Mononuclear cell (primary cell): ENCODE results near the gene MMP20. TPM values are rescaled to one million over a fixed set of nuclear protein-coding genes. Genes with fewer than 3 reads are reported as not detected.

Experiments used
- H3K27me3 ChIP-seq: 2 replicates; pipeline ENCODE4 v1.6.0; 2011; ENCODE audit warnings: low read length, control low read depth; ENCODE audit not compliant: insufficient read depth
- H3K4me1 ChIP-seq: 2 replicates; pipeline ENCODE4 v1.5.1; 2011; ENCODE audit warnings: mild to moderate bottlenecking, low read length, control low read depth; ENCODE audit not compliant: insufficient read depth
- H3K4me3 ChIP-seq: 2 replicates; pipeline ENCODE4 v1.5.1; 2011; ENCODE audit warnings: mild to moderate bottlenecking, low read length, moderate library complexity
- H3K9me3 ChIP-seq: 2 replicates; pipeline ENCODE4 v1.5.1; 2011; ENCODE audit warnings: low read depth, mild to moderate bottlenecking, control low read depth, low read length
- total RNA-seq: library from RNA; depleted of rRNA; stranded (reverse); fragments of >200 nt; gene quantifications from one replicate; pipeline ENCODE4 v1.2.3, GENCODE V29; 2012

MMP20 gene
- total RNA-seq, 1 donor = 0.10 TPM

GRCh38 chr11:102614031-102614430 lies 11.1 kb downstream of the MMP20 start:
- H3K9me3 ChIP-seq = no peaks in the 10 kb centered on the region
- no peak overlapping the region for H3K4me3 ChIP-seq
- H3K27me3 ChIP-seq = no peaks in the 10 kb centered on the region
- H3K4me1 ChIP-seq = no peaks in the 10 kb centered on the region

GRCh38 chr11:102613450-102613849 lies 11.7 kb downstream of the MMP20 start:
- H3K27me3 ChIP-seq = no peaks in the 10 kb centered on the region
- no peaks in the 10 kb centered on the region for H3K4me1 ChIP-seq
- no peaks in the 10 kb centered on the region for H3K9me3 ChIP-seq
- H3K4me3 ChIP-seq = no peak overlapping the region

DNA sequence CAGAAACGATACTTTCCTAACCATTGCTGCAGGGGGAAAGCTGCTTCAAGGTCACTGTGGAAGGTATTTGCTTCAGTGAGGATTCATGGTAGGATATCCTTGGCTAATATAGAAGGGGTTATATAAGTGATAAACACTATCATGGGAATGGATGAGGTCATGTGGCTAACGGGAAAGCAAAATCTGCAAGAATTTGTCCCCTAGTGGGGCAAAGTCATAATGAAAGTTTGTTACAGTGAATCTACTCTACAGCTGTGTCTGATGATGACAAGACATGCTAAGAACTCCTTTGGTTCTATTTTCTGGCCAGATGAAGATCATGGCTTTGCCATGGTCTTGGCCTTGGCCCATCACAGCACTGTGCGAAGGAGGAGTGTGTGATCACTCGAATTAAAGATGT lies 13.8 kb downstream of the MMP20 start:
- no peaks in the 10 kb centered on the region for H3K4me1 ChIP-seq
- H3K9me3 ChIP-seq = no peaks in the 10 kb centered on the region
- H3K4me3 ChIP-seq = no peak overlapping the region
- H3K27me3 ChIP-seq = no peaks in the 10 kb centered on the region

- Histone ChIP-seq H3K9me3 (no peaks in the 10 kb centered on the region), H3K4me3 (no peak overlapping the region), H3K27me3 (no peaks in the 10 kb centered on the region), H3K4me1 (no peaks in the 10 kb centered on the region)
Observed at GRCh38 chr11:102610200-102610599, 14.9 kb downstream of the MMP20 start.

DNA sequence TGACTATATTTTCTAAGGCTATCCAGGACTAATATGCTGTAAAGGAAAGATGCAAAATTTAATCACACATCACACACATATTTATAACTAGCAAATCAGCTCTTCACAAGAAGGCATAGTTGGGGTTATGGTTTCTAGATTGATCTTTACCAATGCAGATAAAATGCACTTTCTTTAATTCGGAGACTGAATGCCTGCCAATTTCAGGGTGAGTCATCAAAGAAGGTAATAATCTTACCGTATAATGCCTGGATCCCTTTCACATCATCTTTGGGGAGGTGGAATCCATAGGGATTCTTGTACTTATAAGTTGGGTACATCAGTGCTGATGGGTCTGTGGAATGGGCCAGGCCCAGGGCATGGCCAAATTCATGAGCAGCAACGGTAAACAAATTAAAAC lies 16.4 kb downstream of the MMP20 start:
- no peaks in the 10 kb centered on the region for H3K4me1 ChIP-seq
- H3K27me3 ChIP-seq = no peaks in the 10 kb centered on the region
- H3K4me3 ChIP-seq = no peak overlapping the region
- no peaks in the 10 kb centered on the region for H3K9me3 ChIP-seq

DNA sequence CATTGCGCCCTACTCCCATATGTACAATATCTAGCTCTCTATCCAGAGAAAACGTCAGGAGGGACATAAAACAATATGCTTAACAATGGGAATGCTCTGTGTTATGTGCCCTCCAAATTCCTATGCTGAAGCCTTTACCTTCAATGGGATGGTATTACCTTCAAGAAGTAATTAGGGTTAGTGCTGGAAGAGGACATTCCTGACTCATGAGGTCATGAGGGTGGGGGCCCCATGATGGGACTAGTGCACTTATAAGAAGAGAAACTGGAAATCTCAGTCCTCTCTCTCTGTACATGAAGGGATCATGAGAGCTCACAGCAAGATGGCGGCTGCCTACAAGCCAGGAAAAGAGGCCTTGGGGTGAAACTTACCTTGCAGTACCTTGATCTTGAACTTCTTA lies 20.3 kb downstream of the MMP20 start:
- no peaks in the 10 kb centered on the region for H3K27me3 ChIP-seq
- no peak overlapping the region for H3K4me3 ChIP-seq
- no peaks in the 10 kb centered on the region for H3K9me3 ChIP-seq
- H3K4me1 ChIP-seq = peaks cover 3% of the 10 kb centered on the region

- Histone ChIP-seq H3K27me3 (no peaks in the 10 kb centered on the region), H3K4me3 (no peak overlapping the region), H3K9me3 (no peaks in the 10 kb centered on the region), H3K4me1 (peaks cover 5% of the 10 kb centered on the region)
Observed at GRCh38 chr11:102604011-102604410, 21.1 kb downstream of the MMP20 start.

GRCh38 chr11:102603576-102603975 lies 21.6 kb downstream of the MMP20 start:
- H3K9me3 ChIP-seq = no peaks in the 10 kb centered on the region
- H3K27me3 ChIP-seq = no peaks in the 10 kb centered on the region
- peaks cover 5% of the 10 kb centered on the region for H3K4me1 ChIP-seq
- no peak overlapping the region for H3K4me3 ChIP-seq

- Histone ChIP-seq H3K27me3 (no peaks in the 10 kb centered on the region), H3K4me1 (peaks cover 5% of the 10 kb centered on the region), H3K9me3 (no peaks in the 10 kb centered on the region), H3K4me3 (no peak overlapping the region)
Observed at GRCh38 chr11:102603091-102603490, 22.0 kb downstream of the MMP20 start.

DNA sequence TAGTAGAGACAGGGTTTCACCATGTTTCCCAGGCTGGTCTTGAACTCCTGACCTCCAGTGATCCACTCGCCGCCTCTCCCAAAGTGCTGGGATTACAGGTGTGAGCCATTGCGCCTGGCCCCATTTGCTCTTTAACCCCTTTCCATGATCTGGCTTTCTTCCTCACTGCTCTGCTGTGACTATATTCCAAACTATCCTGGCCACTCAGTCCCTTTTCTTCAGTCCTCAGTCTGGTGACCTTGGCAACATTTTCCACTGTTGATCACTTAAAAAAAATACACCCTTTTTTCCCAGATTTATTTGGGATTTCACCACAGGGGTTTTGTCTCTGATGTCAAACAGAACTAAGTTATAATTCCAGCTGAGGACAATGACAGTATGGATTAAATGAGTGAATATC lies 24.5 kb downstream of the MMP20 start:
- no peaks in the 10 kb centered on the region for H3K9me3 ChIP-seq

GRCh38 chr11:102599642-102600261 lies 25.4 kb downstream of the MMP20 start:
- Histone ChIP-seq H3K4me1 (peaks cover 5% of the 10 kb centered on the region), H3K27me3 (no peaks in the 10 kb centered on the region), H3K9me3 (no peaks in the 10 kb centered on the region), H3K4me3 (no peak overlapping the region)

More for the DNA sequence above, 24.5 kb downstream of the MMP20 start:
- H3K27me3 ChIP-seq = no peaks in the 10 kb centered on the region
- H3K4me1 ChIP-seq = peaks cover 5% of the 10 kb centered on the region
- no peak overlapping the region for H3K4me3 ChIP-seq

DNA sequence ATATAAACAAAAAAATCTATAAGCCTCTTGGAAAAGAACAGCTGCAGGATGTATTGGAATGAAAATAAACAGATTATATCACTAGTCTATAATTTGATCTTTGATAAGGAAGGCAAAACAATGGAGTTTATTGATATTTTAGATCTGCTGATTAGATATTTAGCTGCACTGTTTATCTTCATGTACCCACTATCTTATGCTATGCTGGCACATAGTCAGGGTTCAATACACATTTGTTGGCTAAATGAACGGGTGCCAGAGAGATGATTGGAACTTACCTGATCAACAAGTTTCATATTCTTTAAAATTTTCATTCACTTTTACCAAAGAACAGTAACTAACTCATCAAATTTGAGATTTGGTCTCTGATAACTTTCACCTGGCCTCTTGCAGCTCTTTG lies 26.9 kb downstream of the MMP20 start:
- no peak overlapping the region for H3K4me3 ChIP-seq
- H3K27me3 ChIP-seq = no peaks in the 10 kb centered on the region
- H3K9me3 ChIP-seq = no peaks in the 10 kb centered on the region
- peaks cover 5% of the 10 kb centered on the region for H3K4me1 ChIP-seq

GRCh38 chr11:102596578-102596977 lies 28.6 kb downstream of the MMP20 start:
- no peaks in the 10 kb centered on the region for H3K9me3 ChIP-seq
- H3K4me1 ChIP-seq = peaks cover 5% of the 10 kb centered on the region
- no peaks in the 10 kb centered on the region for H3K27me3 ChIP-seq
- H3K4me3 ChIP-seq = no peak overlapping the region

DNA sequence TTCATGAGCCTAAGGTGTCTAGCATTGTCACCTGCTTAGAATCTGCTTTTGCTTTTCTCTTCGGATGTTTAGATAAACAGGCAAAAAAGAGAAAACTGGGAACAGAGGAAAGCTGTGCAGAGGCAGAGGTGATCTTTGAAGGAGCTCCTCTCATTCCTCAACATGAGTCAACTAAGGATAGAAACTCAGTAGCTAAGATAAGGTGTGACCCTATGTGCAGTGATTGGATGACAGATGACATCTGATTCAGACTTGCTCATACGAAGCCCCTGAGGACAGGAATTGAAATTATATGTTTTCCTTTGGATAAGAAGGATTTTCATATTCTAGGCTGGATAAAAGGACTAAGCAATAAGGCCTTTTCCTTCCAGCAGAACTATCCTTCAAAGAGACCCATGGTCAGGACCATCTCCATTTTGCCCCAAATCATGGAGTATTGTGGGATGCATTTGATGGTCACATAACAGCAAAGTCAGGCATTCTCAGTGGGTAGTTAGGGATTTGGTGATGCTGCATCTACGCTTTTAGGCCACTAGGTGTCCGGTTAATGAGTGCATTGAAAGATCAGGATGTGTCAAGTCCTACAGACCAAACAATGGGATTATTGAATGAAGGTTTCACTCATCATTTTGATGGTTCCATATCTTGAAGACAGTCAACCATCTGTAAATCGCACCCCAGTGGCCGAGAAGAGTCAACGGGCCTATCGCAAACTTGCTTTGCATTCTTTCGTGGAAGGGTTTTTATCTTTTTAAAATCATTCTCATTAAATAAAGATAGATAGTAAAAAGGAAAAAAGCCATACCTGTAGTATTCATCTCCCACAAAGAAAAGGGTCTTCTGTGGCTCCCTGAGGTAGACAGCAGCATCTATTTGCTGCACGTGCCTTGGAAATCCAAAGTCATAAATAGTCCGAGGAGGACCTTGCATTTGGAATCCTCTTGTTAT lies 32.2 kb downstream of the MMP20 start:
- no peak overlapping the region for H3K4me3 ChIP-seq
- H3K4me1 ChIP-seq = no peaks in the 10 kb centered on the region
- no peaks in the 10 kb centered on the region for H3K27me3 ChIP-seq
- no peaks in the 10 kb centered on the region for H3K9me3 ChIP-seq

- Histone ChIP-seq H3K4me1 (no peaks in the 10 kb centered on the region), H3K27me3 (no peaks in the 10 kb centered on the region), H3K4me3 (no peak overlapping the region), H3K9me3 (peaks cover 6% of the 10 kb centered on the region)
Observed at GRCh38 chr11:102592131-102592530, 33.0 kb downstream of the MMP20 start.
